HepG2 (cell line): Measurements from ENCODE around the gene PRKCZ. TPM values are rescaled to one million over a fixed set of nuclear protein-coding genes. Genes with fewer than 3 reads are reported as not detected.
A peak's percentile ranks its signal among the peaks of the same experiment; 100 is the strongest.

Experiments used
- ADNP ChIP-seq: sonication (generic); formaldehyde crosslinking; IDR thresholded peaks from 2 replicates; pipeline ENCODE4 v1.4.0; 2020; ENCODE audit warnings: missing genetic modification reagents
- ELK4 ChIP-seq: sonication (generic); formaldehyde crosslinking; IDR thresholded peaks from 2 replicates; pipeline ENCODE4 v1.9.0; 2021; ENCODE audit warnings: missing genetic modification reagents, borderline replicate concordance
- GABPA ChIP-seq, 2 experiments: IDR thresholded peaks; 2 replicates each; pipeline ENCODE4 v1.6.1; 2011 to 2016; ENCODE audit warnings: low read depth in 2 of 2, low read length in 1 of 2, missing biosample characterization in 1 of 2, missing genetic modification characterization in 1 of 2
- HOXD1 ChIP-seq: sonication (generic); formaldehyde crosslinking; IDR thresholded peaks from 2 replicates; pipeline ENCODE4 v1.5.0; 2020; ENCODE audit warnings: missing genetic modification reagents
- JUNB ChIP-seq: sonication (generic); formaldehyde crosslinking; IDR thresholded peaks from 2 replicates; pipeline ENCODE4 v1.8.0; 2022; ENCODE audit warnings: missing genetic modification reagents, mild to moderate bottlenecking, borderline replicate concordance
- KLF6 ChIP-seq: IDR thresholded peaks from 2 replicates; pipeline ENCODE4 v1.8.0; 2016; ENCODE audit warnings: missing biosample characterization, missing genetic modification reagents
- PTBP1 ChIP-seq: fragments of 200-400 bp; formaldehyde crosslinking; IDR thresholded peaks from 2 replicates; pipeline ENCODE4 v1.6.1; 2018; ENCODE audit warnings: low read length, low read depth; ENCODE audit not compliant: poor library complexity, severe bottlenecking
- TBL1XR1 ChIP-seq: fragments of 150-350 bp; IDR thresholded peaks from 2 replicates; pipeline ENCODE4 v1.6.1; 2014; ENCODE audit warnings: borderline replicate concordance, low read length; ENCODE audit not compliant: partially characterized antibody
- ZBTB37 ChIP-seq: sonication (generic); formaldehyde crosslinking; IDR thresholded peaks from 2 replicates; pipeline ENCODE4 v1.4.0; 2020; ENCODE audit warnings: mild to moderate bottlenecking, missing genetic modification reagents
- ZNF263 ChIP-seq: sonication (generic); formaldehyde crosslinking; IDR thresholded peaks from 2 replicates; pipeline ENCODE4 v1.4.0; 2020; ENCODE audit warnings: missing genetic modification reagents
- ZNF646 ChIP-seq: sonication (generic); formaldehyde crosslinking; IDR thresholded peaks from 2 replicates; pipeline ENCODE4 v1.9.0; 2021; ENCODE audit warnings: mild to moderate bottlenecking, missing genetic modification reagents
- polyA plus RNA-seq, 8 experiments: library from polyadenylated mRNA; depleted of rRNA in 3 of 8; stranded (reverse) in 7 of 8; unstranded in 1 of 8; fragments of >200 nt; fragmentation: Illumina TruSeq in 4 of 8; extraction: Trizol in 4 of 8; gene quantifications; 2 replicates each; pipeline versions ENCODE4 v1.2.1 to v1.2.3, GENCODE V29; 2011 to 2016; ENCODE audit warnings: low read depth in 4 of 8, missing spikeins in 1 of 8, mixed read lengths in 1 of 8; ENCODE audit not compliant: insufficient read depth in 1 of 8
- total RNA-seq, 5 experiments: library from RNA; depleted of rRNA; stranded (reverse); fragments of >200 nt; fragmentation: Illumina TruSeq; extraction: Trizol; gene quantifications; 2 replicates each; pipeline ENCODE4 v1.2.3, GENCODE V29; 2016; ENCODE audit warnings: low read depth in 1 of 5
- TF ChIP-seq, protein P1 (sequence below): fragments of 450-650 bp; IDR thresholded peaks from 2 replicates; pipeline ENCODE4 v1.6.1; 2016
- TF ChIP-seq, protein P2 (sequence below): sonication (generic); formaldehyde crosslinking; IDR thresholded peaks from 2 replicates; pipeline ENCODE4 v1.4.0; 2020; ENCODE audit warnings: missing genetic modification reagents
- TF ChIP-seq, protein P3 (sequence below): sonication (generic); formaldehyde crosslinking; IDR thresholded peaks from 2 replicates; pipeline ENCODE4 v1.8.1; 2023; ENCODE audit warnings: mild to moderate bottlenecking, missing genetic modification reagents

Gene PRKCZ
- total and polyA plus RNA-seq, 2 of the 13 experiments (the other 11 are each of a cell fraction or from before 2014, with no cell fraction given) = 34.7 to 85.2 TPM

DNA sequence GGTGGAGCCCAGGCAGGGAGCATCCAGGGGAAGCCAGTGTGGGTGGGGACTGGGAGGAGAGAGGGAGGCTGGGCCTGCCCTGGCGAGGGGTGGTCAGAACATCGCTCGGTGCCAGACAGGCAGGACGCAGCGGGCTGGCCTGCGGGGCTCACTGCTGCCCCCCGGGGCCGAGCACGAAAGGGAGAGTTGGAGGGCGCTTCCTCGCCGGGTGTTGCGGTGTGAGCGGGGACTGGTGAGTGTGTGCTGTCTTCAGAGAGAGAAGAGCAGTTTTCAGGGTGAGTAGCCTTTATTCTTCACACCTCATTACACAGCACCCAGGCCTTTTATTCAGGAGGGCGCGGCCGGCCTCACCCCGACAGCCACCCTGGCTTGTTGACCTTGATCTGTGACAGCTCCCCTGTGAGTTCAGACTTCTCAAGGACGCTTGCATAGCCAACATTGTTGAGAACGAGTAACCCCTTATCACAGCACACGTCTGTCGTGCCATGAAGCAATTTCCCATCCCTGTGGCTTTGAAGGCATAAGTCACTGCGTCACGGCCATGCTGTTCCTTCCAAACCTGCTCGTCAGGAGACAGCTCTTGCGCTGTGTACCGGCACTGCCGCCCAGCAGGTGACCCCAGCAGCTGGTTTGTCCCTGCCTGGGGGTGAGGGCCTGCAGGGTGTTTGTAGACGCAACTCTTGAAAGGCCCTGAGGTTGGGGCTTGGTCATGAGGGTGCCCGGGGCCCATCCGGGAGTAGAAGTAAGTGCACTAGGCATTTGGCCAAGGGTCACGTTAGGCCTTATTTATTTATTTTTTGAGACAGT is 54.6 kb downstream of the PRKCZ start (continued):
- TF ChIP-seq, protein P1, sequence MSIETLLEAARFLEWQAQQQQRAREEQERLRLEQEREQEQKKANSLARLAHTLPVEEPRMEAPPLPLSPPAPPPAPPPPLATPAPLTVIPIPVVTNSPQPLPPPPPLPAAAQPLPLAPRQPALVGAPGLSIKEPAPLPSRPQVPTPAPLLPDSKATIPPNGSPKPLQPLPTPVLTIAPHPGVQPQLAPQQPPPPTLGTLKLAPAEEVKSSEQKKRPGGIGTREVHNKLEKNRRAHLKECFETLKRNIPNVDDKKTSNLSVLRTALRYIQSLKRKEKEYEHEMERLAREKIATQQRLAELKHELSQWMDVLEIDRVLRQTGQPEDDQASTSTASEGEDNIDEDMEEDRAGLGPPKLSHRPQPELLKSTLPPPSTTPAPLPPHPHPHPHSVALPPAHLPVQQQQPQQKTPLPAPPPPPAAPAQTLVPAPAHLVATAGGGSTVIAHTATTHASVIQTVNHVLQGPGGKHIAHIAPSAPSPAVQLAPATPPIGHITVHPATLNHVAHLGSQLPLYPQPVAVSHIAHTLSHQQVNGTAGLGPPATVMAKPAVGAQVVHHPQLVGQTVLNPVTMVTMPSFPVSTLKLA = 0 out of 2 replicates have a peak, but pooled peaks have one; percentile 18
- no peak for TF ChIP-seq KLF6 (CRISPR knock-in tag)
- no peak for TF ChIP-seq ZNF263 (CRISPR knock-in tag)
- 0 out of 2 replicates have a peak, but pooled peaks have one; percentile 15 for TF ChIP-seq JUNB (CRISPR knock-in tag)
- TF ChIP-seq, protein P2, sequence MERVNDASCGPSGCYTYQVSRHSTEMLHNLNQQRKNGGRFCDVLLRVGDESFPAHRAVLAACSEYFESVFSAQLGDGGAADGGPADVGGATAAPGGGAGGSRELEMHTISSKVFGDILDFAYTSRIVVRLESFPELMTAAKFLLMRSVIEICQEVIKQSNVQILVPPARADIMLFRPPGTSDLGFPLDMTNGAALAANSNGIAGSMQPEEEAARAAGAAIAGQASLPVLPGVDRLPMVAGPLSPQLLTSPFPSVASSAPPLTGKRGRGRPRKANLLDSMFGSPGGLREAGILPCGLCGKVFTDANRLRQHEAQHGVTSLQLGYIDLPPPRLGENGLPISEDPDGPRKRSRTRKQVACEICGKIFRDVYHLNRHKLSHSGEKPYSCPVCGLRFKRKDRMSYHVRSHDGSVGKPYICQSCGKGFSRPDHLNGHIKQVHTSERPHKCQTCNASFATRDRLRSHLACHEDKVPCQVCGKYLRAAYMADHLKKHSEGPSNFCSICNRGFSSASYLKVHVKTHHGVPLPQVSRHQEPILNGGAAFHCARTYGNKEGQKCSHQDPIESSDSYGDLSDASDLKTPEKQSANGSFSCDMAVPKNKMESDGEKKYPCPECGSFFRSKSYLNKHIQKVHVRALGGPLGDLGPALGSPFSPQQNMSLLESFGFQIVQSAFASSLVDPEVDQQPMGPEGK (CRISPR knock-in tag) = peak; percentile 52; the same call in 1 of the 2 replicates
- TF ChIP-seq HOXD1 (CRISPR knock-in tag) = no peak
- TF ChIP-seq ADNP (CRISPR knock-in tag) = no peak
- no peak for TF ChIP-seq TBL1XR1
- TF ChIP-seq, protein P3, sequence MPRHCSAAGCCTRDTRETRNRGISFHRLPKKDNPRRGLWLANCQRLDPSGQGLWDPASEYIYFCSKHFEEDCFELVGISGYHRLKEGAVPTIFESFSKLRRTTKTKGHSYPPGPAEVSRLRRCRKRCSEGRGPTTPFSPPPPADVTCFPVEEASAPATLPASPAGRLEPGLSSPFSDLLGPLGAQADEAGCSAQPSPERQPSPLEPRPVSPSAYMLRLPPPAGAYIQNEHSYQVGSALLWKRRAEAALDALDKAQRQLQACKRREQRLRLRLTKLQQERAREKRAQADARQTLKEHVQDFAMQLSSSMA (CRISPR knock-in tag) = no peak
- no peak for TF ChIP-seq GABPA (IDR thresholded peaks at IDR 0.05; ENCODE audit: low read depth, low read length)
- TF ChIP-seq GABPA (CRISPR knock-in tag; IDR thresholded peaks at IDR 0.05; ENCODE audit: low read depth) = peak; percentile 29; the same call in 1 of the 2 replicates
- TF ChIP-seq ZNF646 (CRISPR knock-in tag) = no peak
- TF ChIP-seq PTBP1 = no peak
- no peak for TF ChIP-seq ELK4 (CRISPR knock-in tag)
- no peak for TF ChIP-seq ZBTB37 (CRISPR knock-in tag)
